GM12872 (cell line): ENCODE measurements around the gene PPFIA2.

ENCODE experiments used
- TF ChIP-seq, protein P1 (sequence below): IDR thresholded peaks from 3 replicates; pipeline ENCODE4 v1.5.1; 2011; ENCODE audit warnings: low read depth, mild to moderate bottlenecking, low read length, moderate library complexity; ENCODE audit not compliant: insufficient read depth

The PPFIA2 gene

DNA sequence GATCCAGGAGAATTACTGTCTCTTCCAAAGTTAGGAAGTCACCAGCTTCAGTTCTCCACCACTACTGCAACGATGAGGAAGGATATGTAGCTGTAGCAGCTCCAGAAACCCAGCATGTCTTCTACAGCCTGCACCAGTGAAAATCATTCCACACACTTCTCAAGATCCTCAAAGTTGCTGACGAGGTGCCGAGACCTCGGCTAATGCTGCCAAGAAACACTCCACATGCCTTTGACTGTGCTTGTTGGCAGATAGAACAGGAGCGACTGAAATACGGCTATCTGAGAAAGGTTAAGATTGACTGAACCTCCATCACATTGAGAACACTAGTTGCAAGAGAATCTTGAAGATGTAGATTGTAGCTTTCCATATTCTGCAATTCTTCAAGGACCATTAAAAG is 241.9 kb downstream of the PPFIA2 start:
- TF ChIP-seq, protein P1, sequence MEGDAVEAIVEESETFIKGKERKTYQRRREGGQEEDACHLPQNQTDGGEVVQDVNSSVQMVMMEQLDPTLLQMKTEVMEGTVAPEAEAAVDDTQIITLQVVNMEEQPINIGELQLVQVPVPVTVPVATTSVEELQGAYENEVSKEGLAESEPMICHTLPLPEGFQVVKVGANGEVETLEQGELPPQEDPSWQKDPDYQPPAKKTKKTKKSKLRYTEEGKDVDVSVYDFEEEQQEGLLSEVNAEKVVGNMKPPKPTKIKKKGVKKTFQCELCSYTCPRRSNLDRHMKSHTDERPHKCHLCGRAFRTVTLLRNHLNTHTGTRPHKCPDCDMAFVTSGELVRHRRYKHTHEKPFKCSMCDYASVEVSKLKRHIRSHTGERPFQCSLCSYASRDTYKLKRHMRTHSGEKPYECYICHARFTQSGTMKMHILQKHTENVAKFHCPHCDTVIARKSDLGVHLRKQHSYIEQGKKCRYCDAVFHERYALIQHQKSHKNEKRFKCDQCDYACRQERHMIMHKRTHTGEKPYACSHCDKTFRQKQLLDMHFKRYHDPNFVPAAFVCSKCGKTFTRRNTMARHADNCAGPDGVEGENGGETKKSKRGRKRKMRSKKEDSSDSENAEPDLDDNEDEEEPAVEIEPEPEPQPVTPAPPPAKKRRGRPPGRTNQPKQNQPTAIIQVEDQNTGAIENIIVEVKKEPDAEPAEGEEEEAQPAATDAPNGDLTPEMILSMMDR: no peak

DNA sequence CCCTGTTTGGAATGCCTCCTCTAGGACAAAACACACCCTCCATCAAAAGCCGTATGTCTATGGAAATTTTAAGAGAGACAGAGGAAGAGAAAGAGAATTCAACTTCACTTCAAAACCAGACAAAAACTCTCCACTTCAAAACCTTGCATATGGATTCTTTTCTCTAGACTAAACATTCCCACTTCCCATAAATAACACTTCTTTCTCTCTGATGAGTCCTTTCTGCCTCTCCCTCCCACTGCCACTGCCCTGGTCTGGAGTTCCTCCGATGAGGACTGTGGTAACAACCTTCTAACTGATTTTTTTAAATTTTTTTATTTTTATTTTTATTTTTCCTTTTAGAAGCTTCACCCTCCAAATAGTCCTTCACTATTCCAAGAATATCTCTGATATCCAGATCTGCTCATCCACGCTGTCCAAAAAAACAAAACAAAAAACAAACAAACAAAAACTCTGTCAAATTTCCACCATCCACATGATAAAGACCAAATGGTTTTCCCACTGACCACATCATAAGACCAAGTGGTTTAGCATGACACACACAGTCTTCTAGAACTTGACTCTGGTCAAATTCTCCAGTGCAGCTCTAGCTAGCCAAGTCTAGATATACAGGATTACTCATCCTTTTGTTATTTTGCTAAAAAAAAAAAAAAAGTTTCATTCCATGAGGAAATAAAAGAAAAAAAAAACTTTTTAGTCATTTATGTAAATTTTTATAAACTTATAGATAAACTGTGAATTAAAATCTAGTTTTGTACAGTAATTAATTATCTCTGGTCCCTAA is 256.0 kb downstream of the PPFIA2 start:
- TF ChIP-seq, protein P1: no peak

DNA sequence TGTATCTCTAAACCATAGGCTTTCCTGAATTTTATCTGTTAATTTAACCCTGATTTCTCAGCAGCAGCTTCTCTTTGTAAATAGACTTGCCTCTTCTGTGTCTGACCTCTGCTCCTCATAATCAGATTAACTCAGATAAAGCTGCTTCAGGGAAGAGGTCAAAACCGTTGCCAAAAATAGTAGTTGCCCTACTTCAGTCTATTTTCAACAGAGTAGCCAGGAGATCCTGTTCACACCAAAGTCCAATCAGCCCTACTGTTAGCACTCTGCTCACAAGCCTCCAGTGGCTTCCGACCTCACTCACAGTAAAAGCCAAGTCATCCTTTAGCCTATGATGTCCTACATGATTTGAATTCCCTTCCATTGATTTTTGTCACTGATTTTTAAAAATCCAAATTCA is 258.4 kb downstream of the PPFIA2 start:
- TF ChIP-seq, protein P1: no peak

DNA sequence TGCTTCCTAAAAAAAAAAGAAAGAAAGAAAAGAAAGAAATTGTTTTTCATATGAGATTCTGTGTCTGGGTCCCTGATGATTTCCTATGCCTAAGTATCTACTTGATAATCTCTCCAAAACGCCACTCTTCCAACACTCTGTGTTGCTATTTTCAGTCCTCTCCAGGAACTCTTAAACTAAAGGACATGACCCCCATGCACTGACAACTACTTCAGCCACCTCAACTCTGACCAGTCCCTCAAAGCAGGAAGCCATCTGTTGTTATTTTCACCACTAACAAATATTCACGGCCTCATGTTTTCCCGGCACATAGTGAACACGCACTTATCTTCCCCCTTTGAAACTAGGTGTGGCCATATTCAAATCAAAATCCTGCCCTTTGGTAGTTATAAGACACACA is 259.3 kb downstream of the PPFIA2 start:
- TF ChIP-seq, protein P1: no peak

DNA sequence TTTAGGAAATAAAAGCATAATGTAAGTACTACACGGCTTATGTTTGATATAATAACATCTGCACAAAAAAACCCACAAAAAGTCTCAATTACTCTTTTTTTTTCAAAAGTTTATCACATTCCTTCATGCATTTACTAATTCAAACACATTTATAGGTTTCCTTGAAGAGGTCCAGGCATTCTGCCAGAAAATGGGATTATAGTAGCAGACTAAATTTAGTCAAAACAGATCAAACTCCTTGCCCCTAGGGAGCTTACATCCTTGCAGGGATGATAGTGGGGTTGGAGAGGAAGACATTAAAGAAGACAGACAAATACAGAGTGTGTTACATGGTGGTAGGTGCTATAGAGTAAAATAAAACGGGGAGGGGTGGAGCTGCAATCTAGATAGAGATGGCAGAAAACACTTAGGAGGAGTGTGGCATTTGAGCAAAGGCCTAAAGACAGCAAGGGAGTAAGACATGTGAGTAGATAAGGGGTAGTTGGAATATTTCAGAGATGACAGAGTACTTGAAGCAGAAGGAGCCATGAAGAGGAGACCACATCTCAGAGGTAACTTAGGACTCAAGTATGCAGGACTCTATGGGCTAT is 266.9 kb downstream of the PPFIA2 start:
- TF ChIP-seq, protein P1: no peak

DNA sequence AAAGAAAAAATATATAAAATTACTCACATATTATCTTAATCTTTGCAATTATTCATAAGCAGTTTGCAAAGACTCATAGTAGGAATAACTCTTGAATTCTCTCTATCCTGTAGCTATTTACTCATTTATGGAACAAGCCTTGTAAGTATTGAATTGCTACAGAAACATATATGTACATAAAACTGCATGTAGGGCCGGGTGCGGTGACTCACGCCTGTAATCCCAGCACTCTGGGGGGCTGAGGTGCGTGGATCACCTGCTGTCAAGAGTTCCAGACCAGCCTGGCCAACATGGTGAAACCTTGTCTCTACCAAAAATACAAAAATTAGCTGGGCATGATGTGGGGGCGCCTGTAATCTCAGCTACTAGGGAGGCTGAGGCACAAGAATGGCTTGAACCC is 286.2 kb downstream of the PPFIA2 start:
- TF ChIP-seq, protein P1: no peak

DNA sequence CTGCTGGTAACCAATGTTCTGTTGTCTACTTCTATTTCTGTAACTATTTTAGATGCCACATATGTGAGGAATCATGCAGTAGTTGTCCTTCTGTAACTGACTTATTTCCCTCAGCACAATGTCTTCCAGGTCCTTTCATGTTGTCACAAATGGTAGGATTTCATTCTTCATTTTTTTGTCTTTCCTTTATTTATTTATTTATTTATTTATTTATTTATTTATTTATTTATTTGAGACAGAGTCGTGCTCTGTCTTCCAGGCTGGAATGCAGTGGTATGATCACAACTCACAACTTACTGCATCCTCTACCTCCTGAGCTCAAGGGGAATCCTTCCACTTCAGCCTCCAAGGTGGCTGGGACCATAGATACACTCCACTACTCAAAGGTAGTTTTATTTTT is 288.2 kb downstream of the PPFIA2 start:
- TF ChIP-seq, protein P1: no peak
